Measurements from ENCODE around the gene DHRSX.
"Not testable (repeated sequence)": the region's sequence is repeated elsewhere in the genome, so short reads cannot be mapped to it uniquely, and the experiment has no call there.

DHRSX gene

GRCh38 chrX:2299871-2300270, 200.9 kb downstream of the DHRSX start:
- no peak for DNase-seq

- no peak for DNase-seq
Measured at GRCh38 chrX:2286731-2287130, 214.0 kb downstream of the DHRSX start.

- DNase-seq, result no peak
Measured at GRCh38 chrX:2284601-2285000, 216.2 kb downstream of the DHRSX start.

GRCh38 chrX:2284133-2284532, 216.6 kb downstream of the DHRSX start:
- DNase-seq, result no peak

- DNase-seq, result no peak
Measured at GRCh38 chrX:2283111-2283859, 217.5 kb downstream of the DHRSX start.

- DNase-seq, result no peak
Measured at GRCh38 chrX:2282490-2283090, 218.2 kb downstream of the DHRSX start.

- no peak for DNase-seq
Measured at GRCh38 chrX:2272337-2272736, 228.4 kb downstream of the DHRSX start.

- not testable (repeated sequence) for DNase-seq
Measured at GRCh38 chrX:2271595-2271994, 229.2 kb downstream of the DHRSX start.

- not testable (repeated sequence) for DNase-seq
Measured at GRCh38 chrX:2270783-2271182, 230.0 kb downstream of the DHRSX start.

GRCh38 chrX:2267890-2268289, 232.9 kb downstream of the DHRSX start:
- no peak for DNase-seq

- DNase-seq, result no peak
Measured at GRCh38 chrX:2266445-2267349, 234.1 kb downstream of the DHRSX start.

GRCh38 chrX:2265658-2266444, 234.9 kb downstream of the DHRSX start:
- DNase-seq, result not testable (repeated sequence)

- no peak for DNase-seq
Measured at GRCh38 chrX:2264179-2265030, 236.4 kb downstream of the DHRSX start.

- no peak for DNase-seq
Measured at GRCh38 chrX:2263203-2263602, 237.6 kb downstream of the DHRSX start.

- no peak for DNase-seq
Measured at GRCh38 chrX:2262668-2263055, 238.1 kb downstream of the DHRSX start.

- no peak for DNase-seq
Measured at GRCh38 chrX:2261831-2262667, 238.7 kb downstream of the DHRSX start.

- DNase-seq, result no peak
Measured at GRCh38 chrX:2252331-2253065, 248.3 kb downstream of the DHRSX start.

GRCh38 chrX:2251211-2251610, 249.6 kb downstream of the DHRSX start:
- DNase-seq, result no peak

GRCh38 chrX:2243913-2244460, 256.8 kb downstream of the DHRSX start:
- DNase-seq, result peak; percentile 37

GRCh38 chrX:2242980-2243379, 257.8 kb downstream of the DHRSX start:
- no peak for DNase-seq
